Measurements from ENCODE around the gene SLC12A7. TPM values are rescaled to one million over a fixed set of nuclear protein-coding genes. Genes with fewer than 3 reads are reported as not detected.

SLC12A7 gene
- total and polyA plus RNA-seq, 9 of the 15 experiments (the other 6 are each of a cell fraction or from before 2014, with no cell fraction given), result 0.01 to 3.1 (median 0.56) TPM

- no peak for TF ChIP-seq SOX6 (IDR thresholded peaks at IDR 0.05)
- TF ChIP-seq, protein P1, sequence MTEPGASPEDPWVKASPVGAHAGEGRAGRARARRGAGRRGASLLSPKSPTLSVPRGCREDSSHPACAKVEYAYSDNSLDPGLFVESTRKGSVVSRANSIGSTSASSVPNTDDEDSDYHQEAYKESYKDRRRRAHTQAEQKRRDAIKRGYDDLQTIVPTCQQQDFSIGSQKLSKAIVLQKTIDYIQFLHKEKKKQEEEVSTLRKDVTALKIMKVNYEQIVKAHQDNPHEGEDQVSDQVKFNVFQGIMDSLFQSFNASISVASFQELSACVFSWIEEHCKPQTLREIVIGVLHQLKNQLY (CRISPR knock-in tag; conservative IDR thresholded peaks at IDR 0.05), result no peak
- no peak for TF ChIP-seq PRDM10 (IDR thresholded peaks at IDR 0.05; ENCODE audit: partially characterized antibody)
- TF ChIP-seq HMGN3 (IDR thresholded peaks at IDR 0.05; ENCODE audit: borderline replicate concordance, extremely low read depth, insufficient read length, low read depth, low read length), result no peak
Measured at GRCh38 chr5:1142886-1143669, 31.2 kb upstream of the SLC12A7 start (continued).

All from K562 (cell line).